ENCODE measurements around the gene ANO9. TPM values are rescaled to one million over a fixed set of nuclear protein-coding genes. Genes with fewer than 3 reads are reported as not detected.

ANO9 gene
- total and polyA plus RNA-seq, 10 donors: 10.2 to 53.8 (median 26.3) TPM

GRCh38 chr11:407651-408123, 34.1 kb downstream of the ANO9 start:
- Histone ChIP-seq H3K9me3 (no peaks in the 10 kb centered on the region), H3K36me3 (peaks cover 0 to 12% (median 0%) of the 10 kb centered on the region in 6 donors), H3K4me3 (peak overlapping the region in 5 of 8 donors; percentile 10 to 82 (median 53)), H3K4me1 (peaks cover 11 to 54% (median 35%) of the 10 kb centered on the region in 6 donors), H3K27ac (peak overlapping the region in 7 of 8 donors; percentile 58 to 92 (median 73)), H3K27me3 (replicated peaks in 1 of 7) (peaks cover 0 to 11% (median 6%) of the 10 kb centered on the region in 7 donors)
- intact Hi-C loops (cut with DNase I; ENCODE audit: low total_unique reads): loop anchor here (5.0 kb wide), 1 partner anchor 45 kb away; the partner anchor contains the start of gene PTDSS2
- TF ChIP-seq POLR2AphosphoS5 (IDR thresholded peaks at IDR 0.05): peak in 2 of 3 donors; percentile 18 to 61
- no peak for TF ChIP-seq POLR2A (IDR thresholded peaks at IDR 0.05)
- 73 to 81% (median 77%) methylated on average over 17 to 28 of the region's 28 CpGs for WGBS, 5 donors
- no peak for DNase-seq

DNA sequence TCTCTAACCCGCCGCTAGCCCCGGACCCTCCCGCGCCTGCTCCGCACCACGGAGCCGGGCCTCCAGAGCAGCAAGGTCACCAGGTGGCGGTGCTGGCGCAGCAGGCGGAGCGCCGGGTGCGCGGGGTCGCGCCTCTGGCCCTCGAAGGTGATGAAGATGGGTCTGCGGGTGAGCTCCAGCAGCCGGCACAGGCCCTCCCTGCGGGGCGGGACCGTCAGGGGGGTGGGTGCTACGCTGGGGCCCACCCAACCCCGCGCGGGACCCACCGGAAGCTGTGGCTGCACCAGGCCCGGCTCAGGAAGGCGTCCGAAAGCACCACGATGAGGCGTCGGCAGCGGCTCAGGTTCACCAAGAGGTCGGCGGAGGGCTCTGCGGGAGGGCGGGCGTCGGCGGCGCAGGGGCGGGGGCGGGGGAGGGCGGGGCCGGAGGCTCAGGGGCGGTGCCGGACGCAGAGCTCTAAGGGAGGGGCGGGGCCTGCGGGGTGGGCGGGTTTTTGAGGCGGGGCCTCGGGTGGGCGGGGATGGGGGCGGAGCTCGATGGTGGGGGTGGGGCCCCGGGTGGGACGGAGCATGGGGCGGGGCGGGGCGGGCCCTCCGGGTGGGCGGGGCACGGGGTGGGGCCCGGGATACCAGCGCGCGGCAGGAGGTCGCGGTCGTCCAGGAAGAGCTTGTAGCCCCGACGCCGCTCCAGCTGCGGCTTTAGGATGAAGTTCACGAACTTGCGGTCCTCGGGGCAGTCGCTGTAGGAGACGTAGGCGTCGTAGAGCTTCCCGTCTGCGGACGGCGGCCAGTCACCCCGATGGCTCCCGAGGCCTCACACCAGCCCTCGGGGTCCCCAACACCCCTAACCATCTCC, 34.8 kb downstream of the ANO9 start:
- TF ChIP-seq POLR2AphosphoS5 (IDR thresholded peaks at IDR 0.05): peak; percentile 76 to 87 (median 78)
- no peak for TF ChIP-seq POLR2A (IDR thresholded peaks at IDR 0.05)
- TF ChIP-seq, protein P1, sequence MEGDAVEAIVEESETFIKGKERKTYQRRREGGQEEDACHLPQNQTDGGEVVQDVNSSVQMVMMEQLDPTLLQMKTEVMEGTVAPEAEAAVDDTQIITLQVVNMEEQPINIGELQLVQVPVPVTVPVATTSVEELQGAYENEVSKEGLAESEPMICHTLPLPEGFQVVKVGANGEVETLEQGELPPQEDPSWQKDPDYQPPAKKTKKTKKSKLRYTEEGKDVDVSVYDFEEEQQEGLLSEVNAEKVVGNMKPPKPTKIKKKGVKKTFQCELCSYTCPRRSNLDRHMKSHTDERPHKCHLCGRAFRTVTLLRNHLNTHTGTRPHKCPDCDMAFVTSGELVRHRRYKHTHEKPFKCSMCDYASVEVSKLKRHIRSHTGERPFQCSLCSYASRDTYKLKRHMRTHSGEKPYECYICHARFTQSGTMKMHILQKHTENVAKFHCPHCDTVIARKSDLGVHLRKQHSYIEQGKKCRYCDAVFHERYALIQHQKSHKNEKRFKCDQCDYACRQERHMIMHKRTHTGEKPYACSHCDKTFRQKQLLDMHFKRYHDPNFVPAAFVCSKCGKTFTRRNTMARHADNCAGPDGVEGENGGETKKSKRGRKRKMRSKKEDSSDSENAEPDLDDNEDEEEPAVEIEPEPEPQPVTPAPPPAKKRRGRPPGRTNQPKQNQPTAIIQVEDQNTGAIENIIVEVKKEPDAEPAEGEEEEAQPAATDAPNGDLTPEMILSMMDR (IDR thresholded peaks at IDR 0.05 in 8 of 11, conservative IDR thresholded peaks at IDR 0.05 in 3 of 11): peak in 4 of 11 experiments; percentile 11 to 37 (median 28)
- H3K4me1 ChIP-seq: peaks cover 10 to 51% (median 34%) of the 10 kb centered on the region in 6 donors
- intact Hi-C loops (cut with DNase I; ENCODE audit: low total_unique reads): loop anchor here (5.0 kb wide), 1 partner anchor 45 kb away; the partner anchor contains the start of gene PTDSS2
- WGBS, 5 donors: 2 to 30% (median 5%) methylated on average over 9 to 91 of the region's 91 CpGs
- peak overlapping the region; percentile 53 to 92 (median 84) for H3K27ac ChIP-seq
- DNase-seq: peak; percentile 98
- peaks cover 0 to 11% (median 6%) of the 10 kb centered on the region in 7 donors for H3K27me3 ChIP-seq (replicated peaks in 1 of 7)
- no peaks in the 10 kb centered on the region for H3K9me3 ChIP-seq
- H3K36me3 ChIP-seq: peaks cover 0 to 12% (median 0%) of the 10 kb centered on the region in 6 donors
- peak overlapping the region; percentile 45 to 82 (median 52) for H3K4me3 ChIP-seq

- 61 to 82% (median 66%) methylated on average over 34 to 47 of the region's 47 CpGs for WGBS, 5 donors
- Histone ChIP-seq H3K9me3 (no peaks in the 10 kb centered on the region), H3K4me3 (peak overlapping the region; percentile 45 to 82 (median 52)), H3K27me3 (replicated peaks in 1 of 7) (peaks cover 0 to 11% (median 6%) of the 10 kb centered on the region in 7 donors), H3K36me3 (peaks cover 0 to 12% (median 0%) of the 10 kb centered on the region in 6 donors), H3K27ac (peak overlapping the region; percentile 53 to 92 (median 84)), H3K4me1 (peaks cover 10 to 51% (median 34%) of the 10 kb centered on the region in 6 donors)
- intact Hi-C loops (cut with DNase I; ENCODE audit: low total_unique reads): loop anchor here (5.0 kb wide), 1 partner anchor 46 kb away; the partner anchor contains the start of gene PTDSS2
- DNase-seq: no peak
- TF ChIP-seq POLR2AphosphoS5 (IDR thresholded peaks at IDR 0.05): peak in 1 of 3 donors; percentile 67
- TF ChIP-seq, protein P1 (IDR thresholded peaks at IDR 0.05 in 8 of 11, conservative IDR thresholded peaks at IDR 0.05 in 3 of 11): no peak
Observed at GRCh38 chr11:405954-406795, 35.6 kb downstream of the ANO9 start.

Measured in spleen (tissue), 11 donors.